Progenitor cell of endocrine pancreas (in vitro differentiated cells): ENCODE data around the gene HHIPL1. TPM values are rescaled to one million over a fixed set of nuclear protein-coding genes. Genes with fewer than 3 reads are reported as not detected.

ENCODE experiments used
- DNase-seq: peaks from one replicate; pipeline ENCODE4 v3.0.0; 2021; ENCODE audit warnings: low spot score; ENCODE audit not compliant: unreplicated experiment
- H3K27ac Mint-ChIP-seq: 2 replicates; pipeline ENCODE4 v1.8.0; 2021; ENCODE audit warnings: mild to moderate bottlenecking, moderate library complexity, mixed read lengths
- H3K27me3 Mint-ChIP-seq: 2 replicates; pipeline ENCODE4 v1.8.0; 2021; ENCODE audit warnings: mixed read lengths
- H3K36me3 Mint-ChIP-seq: 2 replicates; pipeline ENCODE4 v1.8.0; 2022; ENCODE audit warnings: mixed read lengths; ENCODE audit not compliant: insufficient read depth
- H3K4me1 Mint-ChIP-seq: 2 replicates; pipeline ENCODE4 v1.8.0; 2021; ENCODE audit warnings: low read depth, mixed read lengths
- H3K4me3 Mint-ChIP-seq: 2 replicates; pipeline ENCODE4 v1.8.0; 2021; ENCODE audit warnings: low read depth, mild to moderate bottlenecking, moderate library complexity, mixed read lengths
- H3K9me3 Mint-ChIP-seq: 2 replicates; pipeline ENCODE4 v1.8.0; 2021; ENCODE audit warnings: low read depth, mixed read lengths
- CTCF ChIP-seq: fragments of 200-600 bp; sonication (generic); IDR thresholded peaks from one replicate; pipeline ENCODE4 v1.5.0; 2021; ENCODE audit warnings: antibody characterized with exemption, mild to moderate bottlenecking; ENCODE audit not compliant: unreplicated experiment
- total RNA-seq: library from RNA; stranded (reverse); gene quantifications from 2 replicates; pipeline ENCODE4 v1.2.1, GENCODE V29; 2021

HHIPL1 gene
- total RNA-seq, 1 donor from 2014 or later: 0.65 TPM

DNA sequence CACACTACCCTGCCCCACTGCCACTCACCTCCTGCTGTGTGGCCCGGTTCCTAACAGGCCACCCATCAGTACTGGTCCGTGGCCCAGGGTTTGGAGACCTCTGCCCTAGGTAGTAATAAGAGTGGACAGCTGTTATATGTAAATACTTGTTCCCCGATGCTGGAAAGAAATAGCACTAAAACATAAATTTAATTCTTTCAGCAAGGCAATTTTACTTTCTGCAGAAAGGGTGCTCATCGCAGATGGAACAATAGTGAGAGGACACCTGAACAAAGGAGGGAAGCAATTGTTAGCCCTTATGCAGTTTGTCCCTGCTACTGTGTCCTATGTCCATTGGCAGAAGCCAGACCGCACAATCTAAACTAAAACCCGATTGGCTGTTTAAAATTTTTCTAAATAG is 33.3 kb downstream of the HHIPL1 start:
- Mint-ChIP-seq H3K4me3 (no peak overlapping the region), H3K36me3 (no peaks in the 10 kb centered on the region), H3K27me3 (peaks cover 15% of the 10 kb centered on the region), H3K4me1 (peaks cover 1% of the 10 kb centered on the region), H3K27ac (no peak overlapping the region), H3K9me3 (peaks cover 3% of the 10 kb centered on the region)
- no peak for DNase-seq
- TF ChIP-seq CTCF: no peak

DNA sequence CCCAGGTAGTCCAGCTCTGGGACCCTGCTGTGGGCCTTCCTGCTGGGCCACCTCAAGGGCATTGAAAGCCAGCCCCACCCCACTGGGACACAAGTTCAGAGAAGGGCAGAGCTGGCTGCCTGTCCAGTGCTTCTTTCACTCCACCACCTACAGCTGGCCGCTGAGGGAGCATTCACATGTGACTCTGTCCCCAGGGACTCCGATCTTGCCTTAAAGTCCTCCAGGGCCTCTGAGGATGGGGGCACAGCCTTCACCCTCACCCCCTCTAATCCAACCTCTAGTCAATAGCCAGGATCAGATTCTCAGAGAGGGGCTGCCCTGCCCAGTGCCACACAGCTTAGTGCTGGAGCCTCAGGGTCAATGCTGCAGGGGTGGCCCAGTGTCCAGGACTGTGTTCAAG is 34.2 kb downstream of the HHIPL1 start:
- Mint-ChIP-seq H3K4me3 (no peak overlapping the region), H3K9me3 (peaks cover 3% of the 10 kb centered on the region), H3K36me3 (no peaks in the 10 kb centered on the region), H3K27me3 (peaks cover 15% of the 10 kb centered on the region), H3K4me1 (peaks cover 1% of the 10 kb centered on the region), H3K27ac (no peak overlapping the region)
- no peak for DNase-seq
- TF ChIP-seq CTCF: no peak

DNA sequence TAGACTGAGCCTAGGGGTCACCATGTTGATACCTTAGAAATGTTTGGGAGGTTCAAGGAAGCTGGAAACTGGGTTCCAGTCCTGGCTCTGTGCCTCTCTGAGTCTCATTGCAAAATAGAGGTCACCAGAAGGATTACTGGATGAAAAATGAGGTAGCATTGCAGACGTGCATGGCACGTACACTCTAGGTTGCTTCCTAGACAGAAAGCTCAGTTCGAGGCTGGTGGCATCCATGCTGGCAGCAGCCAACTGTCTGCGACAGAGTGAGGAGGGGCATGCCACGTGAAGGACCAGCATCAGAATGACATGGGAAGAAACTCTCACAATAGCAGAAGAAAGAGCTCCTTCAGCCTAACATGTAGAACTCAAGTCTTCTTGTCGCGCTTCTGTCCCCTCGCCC is 34.6 kb downstream of the HHIPL1 start:
- no peak overlapping the region for H3K27ac Mint-ChIP-seq
- peaks cover 3% of the 10 kb centered on the region for H3K9me3 Mint-ChIP-seq
- H3K4me3 Mint-ChIP-seq: no peak overlapping the region
- peaks cover 1% of the 10 kb centered on the region for H3K4me1 Mint-ChIP-seq
- H3K36me3 Mint-ChIP-seq: no peaks in the 10 kb centered on the region
- TF ChIP-seq CTCF: no peak
- no peak for DNase-seq
- H3K27me3 Mint-ChIP-seq: peaks cover 15% of the 10 kb centered on the region

GRCh38 chr14:99679996-99680395 is 35.1 kb downstream of the HHIPL1 start:
- peaks cover 15% of the 10 kb centered on the region for H3K27me3 Mint-ChIP-seq
- DNase-seq: no peak
- no peak overlapping the region for H3K4me3 Mint-ChIP-seq
- peaks cover 3% of the 10 kb centered on the region for H3K9me3 Mint-ChIP-seq
- no peak overlapping the region for H3K27ac Mint-ChIP-seq
- H3K4me1 Mint-ChIP-seq: peaks cover 1% of the 10 kb centered on the region
- H3K36me3 Mint-ChIP-seq: no peaks in the 10 kb centered on the region
- TF ChIP-seq CTCF: no peak

DNA sequence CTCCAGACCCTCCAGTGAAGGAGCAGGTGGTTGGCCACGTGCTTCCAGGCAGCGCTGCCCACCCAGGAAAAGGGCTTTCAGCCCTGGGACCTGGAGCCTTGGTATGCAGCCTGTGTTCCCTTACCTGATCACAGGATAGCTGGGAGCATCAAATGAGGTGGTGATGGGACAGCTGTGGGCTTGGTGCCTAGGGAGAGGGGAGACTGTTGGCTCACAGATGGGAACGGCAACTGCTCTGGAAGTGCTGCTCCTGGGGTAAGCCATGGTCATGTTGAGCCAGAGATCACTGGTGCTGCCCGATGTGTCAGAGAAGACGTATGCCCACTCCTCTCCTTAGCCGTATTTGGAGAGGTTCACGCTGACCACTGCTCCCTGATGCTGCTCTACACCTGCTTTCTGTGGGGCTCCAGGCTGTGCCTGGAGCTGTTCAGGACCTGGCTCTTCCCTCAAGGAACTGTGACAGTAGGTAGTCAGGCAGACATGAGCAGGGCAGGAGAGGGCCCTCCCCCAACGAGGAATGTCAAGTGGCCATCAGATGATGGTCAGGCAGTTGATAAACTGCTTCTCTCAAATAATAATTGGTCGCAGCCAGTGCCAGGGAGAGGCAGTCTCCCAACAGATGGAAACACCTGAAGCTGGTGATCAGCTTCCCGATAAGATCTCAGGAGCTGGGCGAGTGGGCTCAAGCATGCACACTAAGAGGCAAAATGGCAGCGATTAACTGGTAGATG is 36.3 kb downstream of the HHIPL1 start:
- Mint-ChIP-seq H3K9me3 (peaks cover 3% of the 10 kb centered on the region), H3K36me3 (no peaks in the 10 kb centered on the region), H3K4me1 (peaks cover 1% of the 10 kb centered on the region), H3K4me3 (peak overlapping the region; percentile 9), H3K27ac (no peak overlapping the region), H3K27me3 (peaks cover 25% of the 10 kb centered on the region)
- DNase-seq: no peak
- no peak for TF ChIP-seq CTCF
